Raji (cell line): ENCODE results near the gene SDK2.

Source experiments
- POLR2A ChIP-seq: IDR thresholded peaks from 2 replicates; pipeline ENCODE4 v1.6.1; 2011; ENCODE audit warnings: low read depth, low read length, control low read depth; ENCODE audit not compliant: insufficient read depth

The SDK2 gene

GRCh38 chr17:73592501-73592961, 51.7 kb downstream of the SDK2 start:
- no peak for TF ChIP-seq POLR2A

- TF ChIP-seq POLR2A = no peak
These were observed 52.2 kb downstream of the SDK2 start for GRCh38 chr17:73592079-73592415.

- no peak for TF ChIP-seq POLR2A
These were observed 52.8 kb downstream of the SDK2 start for GRCh38 chr17:73591296-73592078.

- TF ChIP-seq POLR2A = no peak
These were observed 54.8 kb downstream of the SDK2 start for GRCh38 chr17:73589363-73589980.

GRCh38 chr17:73588891-73589290, 55.4 kb downstream of the SDK2 start:
- TF ChIP-seq POLR2A = no peak

- no peak for TF ChIP-seq POLR2A
These were observed 55.9 kb downstream of the SDK2 start for GRCh38 chr17:73588301-73588846.

- no peak for TF ChIP-seq POLR2A
These were observed 57.2 kb downstream of the SDK2 start for GRCh38 chr17:73586921-73587602.

GRCh38 chr17:73586275-73586832, 57.9 kb downstream of the SDK2 start:
- TF ChIP-seq POLR2A = no peak

- TF ChIP-seq POLR2A = no peak
These were observed 58.7 kb downstream of the SDK2 start for GRCh38 chr17:73585583-73585982.

GRCh38 chr17:73584987-73585386, 59.3 kb downstream of the SDK2 start:
- no peak for TF ChIP-seq POLR2A

- TF ChIP-seq POLR2A = no peak
These were observed 60.2 kb downstream of the SDK2 start for GRCh38 chr17:73584049-73584448.

- no peak for TF ChIP-seq POLR2A
These were observed 61.4 kb downstream of the SDK2 start for GRCh38 chr17:73582821-73583220.

GRCh38 chr17:73582359-73582758, 61.9 kb downstream of the SDK2 start:
- no peak for TF ChIP-seq POLR2A

GRCh38 chr17:73581379-73581778, 62.9 kb downstream of the SDK2 start:
- no peak for TF ChIP-seq POLR2A

GRCh38 chr17:73580073-73580710, 64.1 kb downstream of the SDK2 start:
- no peak for TF ChIP-seq POLR2A
